ENCODE measurements around the gene KAZN. TPM values are rescaled to one million over a fixed set of nuclear protein-coding genes. Genes with fewer than 3 reads are reported as not detected.

The KAZN gene
- total RNA-seq, 4 donors from 2014 or later, result 0.77 to 12.3 (median 4.9) TPM

- peak in 1 of 2 donors; percentile 30 for DNase-seq
- Histone ChIP-seq H3K4me1 (peaks cover 0 to 10% of the 10 kb centered on the region in 2 donors), H3K36me3 (no peaks in the 10 kb centered on the region), H3K9me3 (no peaks in the 10 kb centered on the region), H3K27me3 (no peaks in the 10 kb centered on the region), H3K27ac (peak overlapping the region; percentile 55 to 61), H3K4me3 (peak overlapping the region; percentile 38 to 49)
- peak in 3 of 4 experiments; percentile 28 to 30 (median 29) for TF ChIP-seq CTCF (IDR thresholded peaks at IDR 0.05)
- no peak for TF ChIP-seq POLR2A (IDR thresholded peaks at IDR 0.05)
- intact Hi-C loops (cut with DNase I; ENCODE audit: low total_unique reads), result loop anchor here (10.0 kb wide), 1 partner anchor 100 kb away; no protein-coding TSS in a partner anchor
These were observed 326.2 kb downstream of the KAZN start for GRCh38 chr1:14924455-14925331.

- intact Hi-C loops (cut with DNase I; ENCODE audit: low total_unique reads), result loop anchor here (10.0 kb wide), 1 partner anchor 99 kb away; no protein-coding TSS in a partner anchor
- Histone ChIP-seq H3K36me3 (no peaks in the 10 kb centered on the region), H3K4me3 (peak overlapping the region; percentile 38 to 49), H3K27ac (no peak overlapping the region), H3K27me3 (no peaks in the 10 kb centered on the region), H3K9me3 (no peaks in the 10 kb centered on the region), H3K4me1 (peaks cover 0 to 17% of the 10 kb centered on the region in 2 donors)
- no peak for TF ChIP-seq CTCF (IDR thresholded peaks at IDR 0.05)
- no peak for TF ChIP-seq POLR2A (IDR thresholded peaks at IDR 0.05)
- DNase-seq, result no peak
These were observed 327.1 kb downstream of the KAZN start for GRCh38 chr1:14925336-14926136.

- intact Hi-C loops (cut with DNase I; ENCODE audit: low total_unique reads), result loop anchor here (10.0 kb wide), 1 partner anchor 99 kb away; no protein-coding TSS in a partner anchor
- Histone ChIP-seq H3K27ac (no peak overlapping the region), H3K9me3 (no peaks in the 10 kb centered on the region), H3K4me3 (no peak overlapping the region), H3K4me1 (peaks cover 0 to 17% of the 10 kb centered on the region in 2 donors), H3K27me3 (no peaks in the 10 kb centered on the region), H3K36me3 (no peaks in the 10 kb centered on the region)
- DNase-seq, result no peak
- no peak for TF ChIP-seq POLR2A (IDR thresholded peaks at IDR 0.05)
- no peak for TF ChIP-seq CTCF (IDR thresholded peaks at IDR 0.05)
These were observed 327.7 kb downstream of the KAZN start for GRCh38 chr1:14926229-14926628.

- no peak for DNase-seq
- H3K27me3 ChIP-seq, result no peaks in the 10 kb centered on the region
- TF ChIP-seq CTCF (IDR thresholded peaks at IDR 0.05), result no peak
- TF ChIP-seq POLR2A (IDR thresholded peaks at IDR 0.05), result no peak
- H3K27ac ChIP-seq, result no peak overlapping the region
- no peaks in the 10 kb centered on the region for H3K36me3 ChIP-seq
- intact Hi-C loops (cut with DNase I; ENCODE audit: low total_unique reads), result loop anchor here (10.0 kb wide), 1 partner anchor 98 kb away; no protein-coding TSS in a partner anchor
- no peaks in the 10 kb centered on the region for H3K9me3 ChIP-seq
- no peak overlapping the region for H3K4me3 ChIP-seq
- peaks cover 0 to 17% of the 10 kb centered on the region in 2 donors for H3K4me1 ChIP-seq
These were observed 328.5 kb downstream of the KAZN start for GRCh38 chr1:14926818-14927575.
